ENCODE measurements around the gene BCL7B.
"Not testable (repeated sequence)": the region's sequence is repeated elsewhere in the genome, so short reads cannot be mapped to it uniquely, and the experiment has no call there.

The BCL7B gene

DNA sequence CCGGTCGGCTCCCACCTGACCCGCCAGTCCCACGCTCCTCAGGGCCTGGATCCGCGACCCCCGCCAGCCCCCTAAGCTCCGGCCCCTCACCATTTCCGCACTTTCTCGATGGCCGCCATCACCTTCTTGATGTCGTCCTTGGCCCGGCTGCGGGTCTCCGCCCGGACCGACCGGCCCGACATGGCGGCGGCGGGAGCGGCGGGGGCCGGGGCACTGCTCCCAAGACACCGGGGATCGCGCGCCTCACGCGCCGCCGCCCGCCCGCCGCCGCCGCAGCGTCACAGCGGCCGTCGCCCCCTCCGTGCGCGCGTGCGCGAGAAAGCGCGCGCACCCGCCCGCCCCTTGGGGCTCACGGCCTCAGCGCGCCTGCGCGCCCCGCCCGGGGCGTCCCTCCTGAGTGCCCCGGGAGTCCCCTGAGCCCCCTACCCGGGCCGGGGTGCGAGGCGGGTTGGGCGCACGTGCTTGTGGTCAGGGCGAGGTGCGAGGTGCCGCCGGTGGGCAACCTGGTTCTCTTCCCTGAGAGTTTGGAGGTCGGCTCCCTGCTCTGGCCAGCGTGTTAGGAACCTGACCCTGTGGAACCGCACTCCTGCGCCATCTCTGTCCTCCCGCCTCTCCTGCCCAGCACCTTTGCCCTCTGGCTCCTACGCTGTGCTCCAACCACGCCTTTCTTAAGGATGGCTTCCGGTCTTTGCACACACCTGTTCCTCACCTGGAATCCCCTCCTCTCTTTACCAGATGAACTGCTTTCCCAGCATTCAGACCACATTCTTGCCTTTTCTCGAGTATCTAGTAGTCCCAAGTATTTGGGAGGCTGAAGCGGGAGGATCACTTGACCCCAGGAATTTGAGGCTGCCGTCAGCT is at the start of gene BCL7B:
BCL7B (minus strand) TSS at position 294 of the 861 bp plus-strand sequence; CDS start at position 182, 112 bp downstream.
- peak; percentile 81 for DNase-seq (ENCODE audit: low spot score)

DNA sequence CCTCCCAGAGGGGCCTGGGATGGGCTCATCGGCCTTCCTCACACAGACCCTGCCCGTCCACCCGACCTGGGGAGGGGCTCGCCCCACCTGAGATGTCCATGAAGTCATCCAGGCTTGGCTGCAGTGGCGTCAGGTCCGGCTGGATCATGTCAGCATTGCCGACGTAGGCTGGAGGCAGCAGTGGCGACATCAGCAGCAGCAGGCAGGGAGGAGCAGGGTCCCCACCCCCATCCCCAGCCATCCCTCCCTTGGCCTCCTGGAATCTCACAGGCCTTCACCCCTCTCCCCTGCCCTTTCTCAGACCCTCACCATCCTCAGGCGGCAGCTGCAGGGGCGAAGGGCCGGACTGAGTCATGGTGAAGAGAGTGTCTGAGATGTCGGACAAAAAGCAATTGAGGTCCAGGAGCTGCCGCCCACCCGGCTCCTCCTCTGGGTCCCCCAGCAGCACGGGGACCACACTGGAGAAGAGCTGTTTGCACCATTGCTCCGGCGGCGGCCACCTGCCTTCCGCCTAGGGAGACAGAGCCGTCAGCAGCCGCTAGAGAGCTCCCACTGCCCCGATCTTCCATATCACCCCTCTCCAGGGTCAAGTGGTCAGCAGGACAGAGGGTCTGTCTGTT is 48.2 kb upstream of the BCL7B start:
- DNase-seq (ENCODE audit: low spot score), result no peak

DNA sequence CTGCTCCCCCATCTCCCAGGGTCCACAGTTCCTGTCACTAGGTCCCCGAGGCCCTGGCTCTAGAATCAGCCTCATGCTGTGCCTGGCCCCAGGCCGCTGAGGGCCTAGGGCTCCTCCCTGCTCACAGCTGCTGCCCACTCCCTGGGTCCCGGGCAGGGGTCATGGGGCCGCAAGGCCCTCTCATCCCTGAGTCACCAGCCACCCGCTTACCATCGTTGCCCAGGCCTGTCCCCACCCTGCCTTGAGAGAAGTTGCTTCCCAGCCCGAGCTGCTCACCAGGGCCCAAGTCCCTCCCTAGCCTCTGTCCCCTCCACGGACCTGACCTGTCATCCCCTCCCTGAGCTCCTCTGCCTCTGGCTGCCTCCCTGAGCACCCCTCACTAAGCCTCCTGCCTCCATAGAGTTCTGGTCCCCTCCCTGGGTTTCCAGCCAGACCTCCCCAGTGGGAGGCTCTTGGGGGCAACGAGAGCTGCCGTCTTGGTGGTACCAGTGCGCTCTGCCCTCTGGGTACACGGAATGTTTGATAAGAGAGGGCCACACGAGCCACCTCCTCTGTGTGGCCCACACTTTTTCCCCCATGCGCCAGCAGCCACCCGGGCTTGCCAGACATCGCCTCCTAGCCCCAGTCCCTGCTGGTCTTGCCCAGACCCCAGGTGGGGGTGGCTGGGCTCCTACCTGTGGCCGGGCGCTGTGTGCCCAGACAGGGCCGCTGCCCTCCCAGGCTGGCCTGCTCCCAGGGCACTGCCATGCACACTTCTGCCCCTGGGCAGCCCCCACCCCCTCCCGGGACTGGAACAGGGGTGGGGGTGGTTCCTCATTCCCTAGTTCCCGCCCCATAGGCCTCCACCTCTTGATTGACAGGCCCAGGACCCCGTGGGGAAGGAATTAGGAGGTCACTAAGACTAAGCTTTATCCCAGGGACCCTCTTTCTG is 45.5 kb upstream of the BCL7B start:
- no peak for DNase-seq (ENCODE audit: low spot score)

DNA sequence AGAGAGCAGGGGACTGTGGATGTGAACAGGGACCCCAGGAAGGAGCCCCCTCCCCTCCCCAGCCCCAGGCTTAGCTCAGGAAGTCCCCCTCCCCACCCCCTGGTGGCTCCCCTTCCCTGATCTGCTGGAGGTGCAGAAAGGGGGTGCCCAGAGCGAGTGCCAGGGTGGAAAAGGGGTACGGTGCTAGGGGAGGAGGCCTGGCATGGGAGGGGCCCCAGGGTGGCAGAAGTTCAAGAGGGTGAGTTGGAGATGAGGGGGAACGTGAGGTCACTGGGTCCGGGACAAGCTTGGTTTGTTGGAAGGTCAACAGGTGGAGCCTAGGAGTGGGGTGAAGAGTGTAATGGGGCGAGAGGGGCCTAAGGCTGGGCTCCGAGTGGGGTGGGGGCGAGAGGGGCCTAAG is 42.4 kb upstream of the BCL7B start:
- DNase-seq (ENCODE audit: low spot score), result no peak

DNA sequence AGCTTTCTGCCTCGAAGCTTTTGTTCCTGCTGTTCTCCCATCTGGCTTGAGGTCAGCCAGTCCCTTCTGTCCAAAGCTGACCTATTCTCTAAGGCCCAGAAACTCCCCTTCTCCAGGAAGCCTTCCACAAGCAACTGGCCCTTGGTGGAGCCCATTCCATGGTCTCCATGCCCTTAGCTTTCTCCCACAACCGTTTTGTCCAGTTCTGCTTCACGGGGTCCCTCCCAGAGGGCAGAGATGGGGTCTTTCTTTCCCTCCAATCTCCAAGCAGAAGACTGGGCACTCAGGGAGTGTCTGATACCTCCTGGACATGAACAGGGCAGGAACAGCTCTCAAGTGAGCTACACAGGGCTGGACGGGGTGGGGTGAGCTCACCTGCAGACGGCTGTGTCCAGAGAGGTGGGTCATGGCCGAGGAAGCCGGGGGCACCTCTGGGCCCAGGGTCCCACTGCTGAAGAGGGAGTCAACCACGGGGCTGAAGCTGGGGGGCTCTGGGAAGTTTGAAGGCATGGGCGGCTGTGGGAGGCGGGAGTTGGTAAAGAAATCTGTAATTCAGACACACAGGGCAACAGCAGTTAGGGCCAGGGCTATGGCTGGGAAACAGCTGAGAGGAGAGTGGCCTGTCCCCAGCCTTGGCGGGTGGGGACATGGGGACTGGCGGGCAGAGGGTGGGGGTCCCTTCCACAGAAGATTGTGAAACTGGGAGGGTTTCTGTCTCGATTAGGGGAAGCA is 41.8 kb upstream of the BCL7B start:
- no peak for DNase-seq (ENCODE audit: low spot score)

DNA sequence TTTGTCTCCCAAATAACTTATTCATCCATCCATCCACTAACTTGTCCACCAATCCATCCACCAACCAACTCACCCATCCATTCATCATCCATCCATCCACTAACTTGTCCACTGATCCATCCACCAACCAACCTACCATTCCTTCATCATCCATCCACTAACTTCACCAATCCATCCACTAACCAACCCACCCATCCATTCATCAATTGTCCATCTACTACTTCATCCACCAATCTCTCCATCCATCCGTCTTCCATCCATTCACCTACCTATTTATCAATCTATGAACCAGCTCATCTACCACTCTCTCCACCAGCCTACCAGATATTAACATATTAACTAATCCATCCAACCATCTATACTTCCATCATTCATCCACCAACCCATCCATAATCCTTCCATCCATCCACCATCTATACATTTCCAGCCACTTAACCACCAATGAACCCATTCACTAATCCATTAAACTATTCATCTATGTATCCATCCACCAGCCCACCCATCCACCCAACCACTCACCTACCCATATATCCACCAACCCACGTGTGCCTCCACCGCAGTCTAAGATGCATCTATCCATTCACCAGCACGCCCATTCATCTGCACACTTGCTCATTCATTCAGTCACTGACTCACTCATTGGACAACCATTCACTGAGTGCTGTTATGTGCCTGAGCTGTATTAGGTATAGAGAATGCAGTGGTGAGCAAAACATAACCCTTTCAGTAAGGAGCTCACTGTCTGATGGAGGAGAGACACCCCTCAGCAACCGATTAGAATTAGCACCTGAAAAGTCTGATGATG is 40.7 kb upstream of the BCL7B start:
- no peak for DNase-seq (ENCODE audit: low spot score)

DNA sequence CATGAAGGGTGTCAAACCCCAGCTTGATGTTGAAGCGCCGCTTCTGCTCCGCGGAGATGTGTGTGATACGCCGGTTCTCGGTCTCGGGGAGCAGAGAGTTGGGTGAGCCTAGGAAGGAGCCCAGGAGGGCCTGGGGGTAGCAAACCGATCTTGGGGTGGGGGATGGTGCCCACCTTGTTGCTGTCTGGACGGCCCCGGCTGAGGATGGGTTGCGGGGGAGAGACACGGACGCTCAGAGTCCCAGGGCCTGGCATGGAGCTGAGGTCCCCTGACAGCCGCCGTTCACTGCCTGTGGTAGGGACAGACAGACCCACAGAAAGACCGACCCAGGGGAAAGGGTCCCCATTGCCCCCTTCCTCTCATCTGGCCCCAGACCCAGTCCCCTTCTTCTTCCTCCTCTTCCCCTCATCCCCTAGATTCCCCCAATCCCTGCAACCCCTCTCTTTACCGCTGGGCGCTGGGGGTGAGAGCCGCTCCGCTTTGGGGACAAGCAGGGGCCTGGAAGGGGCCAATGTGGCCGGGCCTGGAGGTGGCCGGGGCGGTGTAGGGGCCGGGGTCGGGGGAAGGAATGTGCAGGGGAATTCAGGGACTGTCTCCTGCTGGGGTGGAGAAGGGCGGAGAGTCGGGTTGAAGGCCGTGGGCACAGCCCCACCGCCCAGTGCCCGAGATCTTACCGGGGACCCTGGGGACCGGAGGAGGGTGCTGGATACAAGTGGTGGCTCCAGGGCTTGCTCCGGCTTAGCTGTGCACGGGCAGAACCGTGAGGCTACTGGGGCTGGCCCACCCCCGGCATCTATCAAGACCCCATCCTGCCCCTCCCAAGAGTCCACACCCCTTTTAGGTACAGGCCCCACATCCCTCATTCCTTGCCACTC is 38.9 kb upstream of the BCL7B start:
- DNase-seq (ENCODE audit: low spot score), result no peak

DNA sequence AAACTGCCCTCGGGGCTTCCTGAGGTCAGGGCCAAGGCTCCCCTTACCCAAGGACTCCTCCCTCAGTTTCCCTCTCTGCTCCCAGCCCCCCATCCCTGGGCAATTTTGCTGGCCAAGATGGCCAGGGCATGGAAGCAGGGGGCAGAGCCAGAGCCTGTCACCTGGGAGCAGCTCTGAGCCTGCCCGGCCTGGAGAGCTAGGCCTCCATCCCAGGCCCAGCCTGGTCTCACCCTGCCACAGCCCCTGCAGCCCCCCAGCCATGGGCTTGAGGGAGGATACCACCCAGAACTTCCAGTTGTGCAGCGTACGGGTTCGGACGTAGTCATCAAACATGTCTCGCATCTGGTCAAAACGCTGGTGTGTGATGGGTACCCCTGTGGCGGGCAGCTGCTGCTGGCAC is 37.9 kb upstream of the BCL7B start:
- DNase-seq (ENCODE audit: low spot score), result no peak

DNA sequence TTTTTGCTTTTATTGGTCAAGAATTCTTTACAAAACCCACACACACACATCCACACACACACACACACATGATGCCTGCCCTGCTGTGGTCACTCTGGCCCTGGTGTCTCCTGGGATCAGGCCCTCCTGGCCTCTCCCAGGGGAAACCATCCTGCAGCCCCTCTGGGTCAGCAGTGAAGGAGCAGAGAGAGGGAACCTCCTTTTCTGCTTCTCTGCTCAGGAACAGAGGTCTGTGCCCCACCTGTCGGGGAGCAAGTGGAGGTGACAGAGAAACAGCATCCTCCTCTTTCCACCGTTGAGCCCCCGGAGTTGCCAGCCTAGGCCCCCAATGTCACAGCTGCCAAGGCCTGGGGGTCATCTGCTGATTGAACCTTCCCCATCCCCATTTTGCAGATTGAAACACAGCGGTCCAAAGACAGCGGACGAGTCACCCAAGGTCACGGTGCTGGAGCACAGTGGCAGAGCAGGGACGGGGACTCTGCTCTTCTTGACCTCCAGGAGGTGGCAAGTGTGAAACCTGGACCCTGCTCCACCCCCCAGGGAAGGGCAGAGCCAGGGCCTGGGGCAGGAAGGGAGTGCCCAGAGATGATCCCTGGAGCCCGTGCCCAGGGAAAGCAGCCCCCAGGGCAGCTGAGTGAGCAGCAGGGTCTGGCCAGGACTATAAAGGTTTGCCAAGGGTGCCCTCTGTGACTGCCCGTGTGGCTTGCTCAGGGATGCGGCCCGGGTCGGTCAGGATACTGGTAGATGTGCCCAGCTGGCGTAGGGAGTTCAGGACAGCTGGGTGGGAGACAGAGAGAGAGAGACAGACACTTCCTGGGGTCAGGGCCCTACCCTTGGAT is 35.9 kb upstream of the BCL7B start:
- no peak for DNase-seq (ENCODE audit: low spot score)

DNA sequence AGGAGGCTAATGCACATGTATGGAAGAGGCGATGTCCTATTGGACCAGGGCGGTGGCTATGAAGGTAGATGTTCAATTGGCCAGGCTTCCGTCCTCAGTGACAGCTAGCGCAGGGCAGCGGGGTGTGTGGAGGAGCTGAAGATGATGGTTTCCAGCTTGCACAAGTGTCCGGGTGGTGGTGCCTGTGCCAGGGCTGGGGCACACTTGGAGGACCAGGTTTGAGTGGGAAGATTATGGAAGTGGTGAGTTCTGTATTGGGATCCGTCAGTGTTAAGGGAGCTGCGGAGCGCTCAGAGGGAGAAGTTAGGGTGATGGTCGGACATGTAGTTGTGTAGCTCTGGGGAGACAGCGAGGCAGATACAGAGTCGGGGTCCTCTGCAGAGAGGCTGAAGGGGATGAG is 29.4 kb upstream of the BCL7B start:
- no peak for DNase-seq (ENCODE audit: low spot score)

DNA sequence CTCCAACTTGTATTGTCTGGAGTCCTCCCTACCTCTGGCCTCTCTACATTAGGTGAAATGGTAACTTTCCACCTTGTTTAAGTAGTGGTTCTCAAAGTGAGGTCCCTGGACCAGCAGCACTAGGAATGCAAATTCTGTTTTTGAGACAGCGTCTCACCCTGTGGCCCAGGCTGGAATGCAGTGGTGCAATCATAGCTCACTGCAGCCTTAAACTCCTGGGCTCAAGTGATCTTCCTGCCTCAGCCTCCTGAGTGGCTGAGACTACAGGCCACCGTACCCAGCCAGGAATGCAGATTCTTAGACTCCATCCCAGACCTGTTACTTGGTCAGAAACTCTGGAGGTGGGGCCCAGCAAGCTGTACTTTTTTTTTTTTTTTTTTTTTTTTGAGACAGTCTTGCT is 27.7 kb upstream of the BCL7B start:
- no peak for DNase-seq (ENCODE audit: low spot score)

DNA sequence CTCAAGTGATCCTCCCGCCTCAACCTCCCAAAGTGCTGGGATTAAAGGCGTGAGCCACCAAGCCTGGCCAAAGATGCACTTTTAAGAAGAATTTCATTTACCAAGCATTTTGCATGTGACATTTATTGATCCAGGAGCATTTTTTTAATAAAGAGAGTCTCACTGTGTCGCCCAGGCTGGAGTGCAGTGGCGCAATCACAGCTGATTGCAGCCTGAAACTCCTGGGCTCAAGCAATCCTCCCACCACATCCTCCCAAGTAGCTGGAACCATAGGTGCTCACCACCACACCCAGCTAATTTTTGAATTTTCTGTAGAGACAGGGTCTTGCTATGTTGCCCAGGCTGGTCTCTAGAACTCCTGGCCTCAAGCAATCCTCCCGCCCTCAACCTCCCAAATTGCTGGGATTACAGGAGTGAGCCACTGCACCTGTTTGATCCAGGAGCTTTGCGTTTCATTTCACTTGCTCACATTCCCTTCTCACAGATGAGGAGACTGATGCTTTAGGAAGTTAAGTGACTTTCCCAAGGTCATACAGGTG is 25.2 kb upstream of the BCL7B start:
- DNase-seq (ENCODE audit: low spot score), result no peak

DNA sequence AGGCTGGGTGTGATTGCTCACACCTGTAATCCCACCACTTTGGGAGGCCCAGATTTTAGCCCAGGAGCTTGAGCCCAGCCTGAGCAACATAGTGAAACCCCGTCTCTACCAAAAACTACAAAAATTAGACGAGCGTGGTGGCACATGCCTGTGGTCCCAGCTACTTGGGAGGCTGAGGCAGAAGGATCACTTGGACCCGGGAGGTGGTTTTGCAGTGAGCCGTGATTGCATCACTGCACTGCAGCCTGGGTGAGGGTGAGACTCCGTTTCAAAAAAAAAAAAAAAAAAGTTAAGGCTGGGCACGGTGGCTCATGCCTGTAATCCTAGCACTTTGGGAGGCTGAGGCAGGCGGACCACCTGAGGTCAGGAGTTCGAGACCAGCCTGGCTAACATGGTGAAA is 23.5 kb upstream of the BCL7B start:
- not testable (repeated sequence) for DNase-seq (ENCODE audit: low spot score)

DNA sequence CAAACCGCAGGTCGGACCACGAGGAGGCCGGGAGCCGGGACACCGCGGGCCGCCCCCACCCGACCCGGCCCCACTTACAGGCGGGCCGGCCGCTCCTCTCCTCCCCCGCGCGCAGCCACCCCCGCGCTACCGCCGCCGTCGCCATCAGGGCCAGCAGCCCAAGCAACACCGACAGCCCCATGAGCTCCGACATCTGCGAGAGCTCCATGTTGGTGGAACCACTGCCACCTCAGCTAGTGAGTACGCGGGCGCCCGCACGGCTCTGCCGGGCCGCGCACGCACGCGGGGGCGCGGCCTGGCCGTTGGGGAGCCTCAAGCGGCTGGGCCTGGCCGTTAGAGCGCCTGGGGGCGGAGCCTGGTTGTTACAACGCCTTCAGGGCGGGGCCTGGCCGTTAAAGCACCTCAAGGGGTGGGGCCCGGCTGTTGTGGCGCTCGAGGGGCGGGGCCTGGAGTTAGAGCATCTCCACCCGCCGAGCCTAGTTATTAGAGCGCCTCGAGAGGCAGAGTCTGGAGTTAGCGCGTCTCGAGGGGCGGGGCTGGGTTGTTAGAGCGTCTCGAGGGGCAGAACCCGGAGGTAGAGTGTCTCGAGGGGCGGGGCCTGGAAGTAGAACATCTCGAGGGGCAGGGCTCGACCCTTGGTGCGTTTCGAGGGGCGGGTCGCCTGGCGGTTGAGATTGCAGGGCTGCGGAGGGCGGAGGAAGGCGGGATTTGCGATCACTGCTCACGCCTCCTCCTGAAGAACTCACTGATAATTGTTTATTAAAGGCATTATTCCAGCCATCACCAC is 21.0 kb upstream of the BCL7B start, which contains the start of gene TBL2:
TBL2 (minus strand) TSS at position 238 of the 787 bp plus-strand sequence; CDS start at position 208, 30 bp downstream.
- peak; percentile 98 for DNase-seq (ENCODE audit: low spot score)

DNA sequence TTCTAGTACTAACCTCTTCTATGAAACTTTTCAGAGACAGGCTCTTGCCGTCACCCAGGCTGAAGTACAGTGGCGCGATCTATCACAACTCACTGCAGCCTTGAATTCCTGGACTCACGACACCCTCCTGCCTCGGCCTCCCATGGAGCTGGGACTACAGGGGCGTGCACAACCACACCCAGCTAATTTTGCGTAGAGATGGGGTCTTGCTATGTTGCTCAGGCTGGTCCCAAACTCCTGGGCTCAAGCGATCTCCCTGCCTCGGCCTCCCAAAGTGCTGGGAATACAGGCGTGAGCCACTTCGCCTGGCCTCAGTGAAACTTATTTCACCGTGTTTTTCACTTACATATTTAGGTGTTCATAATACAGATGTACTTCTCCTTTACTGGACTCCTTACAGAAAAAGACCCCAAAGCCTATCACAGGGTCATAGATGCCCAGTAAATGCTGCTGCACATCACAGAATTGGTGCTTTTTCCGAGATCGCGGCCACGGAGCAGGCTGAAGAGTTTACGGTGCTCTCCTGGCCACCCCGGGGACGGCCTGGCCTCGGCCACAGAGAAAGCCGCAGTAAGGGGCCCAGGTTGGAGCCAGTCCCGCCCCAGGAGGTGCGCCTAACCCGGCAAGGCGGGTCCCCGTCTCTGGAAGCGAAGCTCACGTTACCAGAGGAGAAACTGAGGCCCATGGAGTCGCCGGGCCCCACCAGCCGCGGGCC is 20.3 kb upstream of the BCL7B start:
- DNase-seq (ENCODE audit: low spot score), result peak; percentile 26

DNA sequence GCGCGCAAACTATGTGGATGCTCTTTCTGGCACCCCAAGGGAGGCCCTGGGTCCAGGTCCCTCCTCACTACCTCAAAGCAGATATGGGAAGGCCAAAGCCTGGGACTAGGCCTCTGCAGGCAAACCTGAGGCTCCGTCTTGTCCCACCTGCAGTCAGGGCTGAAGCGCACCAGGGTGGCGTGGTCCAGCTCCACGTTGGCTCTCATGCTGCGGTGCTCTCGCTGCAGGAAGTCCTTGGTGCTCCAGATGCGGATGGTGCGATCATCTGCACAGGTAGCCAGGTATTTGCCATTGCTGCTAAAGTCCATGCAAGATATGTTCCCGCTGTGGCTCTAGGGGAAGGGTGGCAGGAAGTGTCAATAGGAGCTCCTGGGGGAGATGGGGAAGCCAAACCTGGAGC is 16.3 kb upstream of the BCL7B start:
- no peak for DNase-seq (ENCODE audit: low spot score)

DNA sequence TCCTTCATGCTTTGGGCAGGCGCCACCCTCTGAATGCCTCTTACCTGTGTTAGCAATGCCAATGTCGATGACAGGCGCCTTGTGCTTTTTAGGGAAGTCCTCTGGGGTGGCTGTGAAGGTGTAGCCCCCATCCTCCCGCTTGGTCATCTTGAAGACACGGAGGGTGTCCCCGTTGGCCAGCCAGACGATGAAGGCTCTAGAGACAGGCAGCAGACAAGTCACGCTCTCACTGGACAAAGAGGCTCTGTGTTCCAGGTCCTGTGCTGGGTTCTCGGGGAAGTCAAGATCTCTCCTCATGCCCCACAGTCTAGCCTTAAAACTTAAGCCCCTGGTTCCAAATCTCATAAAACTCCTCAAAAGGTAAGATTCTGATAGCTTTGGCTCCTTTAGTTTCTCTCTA is 15.8 kb upstream of the BCL7B start:
- no peak for DNase-seq (ENCODE audit: low spot score)

Data from kidney tubule cell (primary cell).